Measurements from ENCODE around the gene TEKT3. TPM values are rescaled to one million over a fixed set of nuclear protein-coding genes. Genes with fewer than 3 reads are reported as not detected.

The TEKT3 gene
- total and polyA plus RNA-seq, 4 donors: 0.08 to 0.33 TPM; not detected in 2

DNA sequence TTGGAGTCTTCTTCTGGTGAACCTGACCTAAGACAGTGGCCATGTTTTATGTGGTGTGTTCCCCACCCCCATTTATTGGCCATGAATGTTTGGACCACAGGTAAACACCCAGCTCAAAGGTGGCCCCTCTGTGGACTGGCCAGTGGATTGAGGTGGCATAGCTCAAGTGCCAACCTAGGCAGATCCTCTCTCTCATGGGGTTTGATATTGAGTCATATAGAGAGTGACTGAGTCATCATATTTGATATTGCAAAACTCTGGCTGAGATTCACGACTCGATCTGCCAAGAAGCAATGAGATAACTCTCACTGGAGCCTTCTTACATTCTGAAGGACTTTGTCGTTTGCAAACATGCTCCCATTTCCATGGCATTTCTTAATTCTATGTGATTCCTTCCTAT, 10.5 kb upstream of the TEKT3 start:
- TF ChIP-seq NR2F2 (IDR thresholded peaks at IDR 0.05): no peak
- no peak for TF ChIP-seq ZBTB33 (IDR thresholded peaks at IDR 0.05)
- TF ChIP-seq EGR1 (IDR thresholded peaks at IDR 0.05; ENCODE audit: low read depth in 2 of 2): no peak
- TF ChIP-seq RXRA (IDR thresholded peaks at IDR 0.05): no peak
- TF ChIP-seq JUND (IDR thresholded peaks at IDR 0.05): peak; percentile 28 to 41
- no peaks in the 10 kb centered on the region for H3K36me3 ChIP-seq (ENCODE audit: control insufficient read depth in 4 of 4, insufficient read depth in 3 of 4, low read depth in 1 of 4, low read length in 3 of 4)
- DNase-seq (ENCODE audit: low spot score): no peak

DNA sequence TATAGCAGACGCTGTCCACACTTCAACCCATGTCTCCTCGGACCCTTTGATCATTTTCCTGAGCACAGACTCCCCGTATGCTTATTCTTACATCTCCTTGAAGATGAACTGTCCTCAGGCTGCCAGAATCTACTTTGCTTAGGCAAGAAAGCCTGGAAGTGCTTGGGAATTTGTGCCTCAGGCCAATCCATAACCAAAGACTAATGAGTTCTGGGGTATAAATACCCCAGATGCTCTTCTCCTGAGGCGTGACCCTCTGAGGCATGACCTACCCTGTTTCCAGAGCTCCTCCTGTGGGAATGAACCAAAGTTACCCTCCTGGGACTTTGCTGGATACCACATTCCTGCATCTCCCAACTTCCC, 10.1 kb upstream of the TEKT3 start:
- TF ChIP-seq EGR1 (IDR thresholded peaks at IDR 0.05; ENCODE audit: low read depth in 2 of 2) (no peak), RAD21 (IDR thresholded peaks at IDR 0.05) (no peak), FOXA2 (IDR thresholded peaks at IDR 0.05) (no peak), ZBTB33 (IDR thresholded peaks at IDR 0.05) (no peak)
- Histone ChIP-seq H3K9me3 (ENCODE audit: control insufficient read depth in 4 of 4, low read length in 3 of 4) (no peaks in the 10 kb centered on the region), H3K27ac (ENCODE audit: low read depth in 1 of 2, low read length in 2 of 2) (no peak overlapping the region), H3K4me1 (ENCODE audit: control insufficient read depth in 4 of 4, insufficient read depth in 4 of 4, low read length in 3 of 4) (no peaks in the 10 kb centered on the region), H3K36me3 (ENCODE audit: control insufficient read depth in 4 of 4, insufficient read depth in 3 of 4, low read depth in 1 of 4, low read length in 3 of 4) (no peaks in the 10 kb centered on the region), H3K27me3 (ENCODE audit: control insufficient read depth in 4 of 4, insufficient read depth in 4 of 4, low read length in 3 of 4) (no peaks in the 10 kb centered on the region), H3K9ac (ENCODE audit: low read depth in 1 of 2, low read length in 2 of 2) (no peak overlapping the region), H3K4me3 (ENCODE audit: low read depth in 1 of 3, low read length in 3 of 3) (no peak overlapping the region)
- DNase-seq (ENCODE audit: low spot score): no peak
- WGBS: 72% methylated on average over 4 of the region's 4 CpGs

More for the DNA sequence above, 10.5 kb upstream of the TEKT3 start:
- 56% methylated on average over 3 of the region's 3 CpGs for WGBS
- no peak overlapping the region for H3K4me3 ChIP-seq (ENCODE audit: low read depth in 1 of 3, low read length in 3 of 3)
- no peak overlapping the region for H3K27ac ChIP-seq (ENCODE audit: low read depth in 1 of 2, low read length in 2 of 2)
- H3K4me1 ChIP-seq (ENCODE audit: control insufficient read depth in 4 of 4, insufficient read depth in 4 of 4, low read length in 3 of 4): no peaks in the 10 kb centered on the region
- no peaks in the 10 kb centered on the region for H3K27me3 ChIP-seq (ENCODE audit: control insufficient read depth in 4 of 4, insufficient read depth in 4 of 4, low read length in 3 of 4)
- no peak overlapping the region for H3K9ac ChIP-seq (ENCODE audit: low read depth in 1 of 2, low read length in 2 of 2)
- H3K9me3 ChIP-seq (ENCODE audit: control insufficient read depth in 4 of 4, low read length in 3 of 4): no peaks in the 10 kb centered on the region

DNA sequence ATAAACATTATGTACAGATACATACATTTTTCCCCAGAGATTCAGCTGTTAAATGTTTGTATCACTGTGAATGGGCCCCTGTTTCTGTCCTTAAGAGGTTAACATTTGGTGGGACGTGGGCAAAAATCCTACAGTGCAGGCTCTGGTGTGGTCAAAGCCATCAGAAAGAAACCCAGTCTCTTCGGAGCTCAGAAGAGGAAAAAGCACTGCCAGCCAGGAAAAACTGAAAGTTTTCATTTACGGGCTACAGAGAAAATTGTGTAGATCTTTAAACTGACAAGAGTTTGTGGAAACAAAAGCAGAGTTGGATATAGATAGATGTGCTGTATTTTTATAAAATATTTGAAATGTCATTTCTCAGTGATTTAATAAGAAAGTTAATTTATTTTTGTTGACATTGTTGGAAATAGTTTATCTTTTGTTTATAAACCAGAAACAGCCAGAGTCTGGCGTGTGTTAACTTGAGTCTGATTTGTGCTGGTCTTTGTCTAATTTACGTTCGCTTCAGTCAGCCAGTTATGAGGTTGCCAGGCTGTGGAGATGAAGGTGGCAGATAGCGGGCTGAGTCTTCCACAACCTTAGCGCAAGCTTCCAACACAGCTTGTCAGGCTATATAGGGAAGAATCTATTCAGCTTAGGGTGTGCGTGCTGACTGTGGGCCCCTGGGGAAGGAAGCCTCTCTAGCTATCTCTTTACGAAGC, 9.5 kb upstream of the TEKT3 start:
- Histone ChIP-seq H3K4me1 (ENCODE audit: control insufficient read depth in 4 of 4, insufficient read depth in 4 of 4, low read length in 3 of 4) (no peaks in the 10 kb centered on the region), H3K9me3 (ENCODE audit: control insufficient read depth in 4 of 4, low read length in 3 of 4) (no peaks in the 10 kb centered on the region), H3K36me3 (ENCODE audit: control insufficient read depth in 4 of 4, insufficient read depth in 3 of 4, low read depth in 1 of 4, low read length in 3 of 4) (no peaks in the 10 kb centered on the region), H3K9ac (ENCODE audit: low read depth in 1 of 2, low read length in 2 of 2) (no peak overlapping the region), H3K4me3 (ENCODE audit: low read depth in 1 of 3, low read length in 3 of 3) (no peak overlapping the region), H3K27me3 (ENCODE audit: control insufficient read depth in 4 of 4, insufficient read depth in 4 of 4, low read length in 3 of 4) (no peaks in the 10 kb centered on the region), H3K27ac (ENCODE audit: low read depth in 1 of 2, low read length in 2 of 2) (no peak overlapping the region)
- 82% methylated on average over 10 of the region's 10 CpGs for WGBS
- TF ChIP-seq RAD21 (IDR thresholded peaks at IDR 0.05) (no peak), JUND (IDR thresholded peaks at IDR 0.05) (no peak), HNF4A (conservative IDR thresholded peaks at IDR 0.05) (no peak), YY1 (IDR thresholded peaks at IDR 0.05) (no peak)
- TF ChIP-seq, protein P1, sequence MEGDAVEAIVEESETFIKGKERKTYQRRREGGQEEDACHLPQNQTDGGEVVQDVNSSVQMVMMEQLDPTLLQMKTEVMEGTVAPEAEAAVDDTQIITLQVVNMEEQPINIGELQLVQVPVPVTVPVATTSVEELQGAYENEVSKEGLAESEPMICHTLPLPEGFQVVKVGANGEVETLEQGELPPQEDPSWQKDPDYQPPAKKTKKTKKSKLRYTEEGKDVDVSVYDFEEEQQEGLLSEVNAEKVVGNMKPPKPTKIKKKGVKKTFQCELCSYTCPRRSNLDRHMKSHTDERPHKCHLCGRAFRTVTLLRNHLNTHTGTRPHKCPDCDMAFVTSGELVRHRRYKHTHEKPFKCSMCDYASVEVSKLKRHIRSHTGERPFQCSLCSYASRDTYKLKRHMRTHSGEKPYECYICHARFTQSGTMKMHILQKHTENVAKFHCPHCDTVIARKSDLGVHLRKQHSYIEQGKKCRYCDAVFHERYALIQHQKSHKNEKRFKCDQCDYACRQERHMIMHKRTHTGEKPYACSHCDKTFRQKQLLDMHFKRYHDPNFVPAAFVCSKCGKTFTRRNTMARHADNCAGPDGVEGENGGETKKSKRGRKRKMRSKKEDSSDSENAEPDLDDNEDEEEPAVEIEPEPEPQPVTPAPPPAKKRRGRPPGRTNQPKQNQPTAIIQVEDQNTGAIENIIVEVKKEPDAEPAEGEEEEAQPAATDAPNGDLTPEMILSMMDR (IDR thresholded peaks at IDR 0.05; ENCODE audit: low read depth, low read length, missing input control): no peak
- no peak for DNase-seq (ENCODE audit: low spot score)
